Eye (tissue), 1 donor: ENCODE results near the gene ITSN1.

Source experiments
- DNase-seq: peaks from one replicate; pipeline ENCODE4 v3.0.0-alpha.2; 2015

Gene ITSN1

DNA sequence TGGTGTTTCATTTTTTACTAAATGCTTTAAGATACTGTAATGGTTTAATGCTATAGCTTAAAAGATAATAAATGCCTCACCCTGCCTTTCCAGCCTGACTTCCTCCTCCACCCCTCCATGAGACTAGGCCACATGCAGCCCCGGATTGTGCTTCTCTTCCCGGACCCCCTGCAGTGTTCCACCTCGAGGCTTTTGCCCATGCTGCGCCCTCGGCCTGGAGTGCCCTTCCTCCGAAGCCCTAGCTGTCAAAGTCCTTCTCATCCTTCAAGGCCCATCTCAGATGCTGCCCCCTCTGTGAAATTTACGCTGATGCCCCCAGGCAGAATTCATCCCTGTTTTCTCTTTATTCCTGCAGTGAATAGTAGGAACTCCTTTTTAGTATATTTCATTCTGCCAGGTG, 174.8 kb downstream of the ITSN1 start:
- DNase-seq: no peak

DNA sequence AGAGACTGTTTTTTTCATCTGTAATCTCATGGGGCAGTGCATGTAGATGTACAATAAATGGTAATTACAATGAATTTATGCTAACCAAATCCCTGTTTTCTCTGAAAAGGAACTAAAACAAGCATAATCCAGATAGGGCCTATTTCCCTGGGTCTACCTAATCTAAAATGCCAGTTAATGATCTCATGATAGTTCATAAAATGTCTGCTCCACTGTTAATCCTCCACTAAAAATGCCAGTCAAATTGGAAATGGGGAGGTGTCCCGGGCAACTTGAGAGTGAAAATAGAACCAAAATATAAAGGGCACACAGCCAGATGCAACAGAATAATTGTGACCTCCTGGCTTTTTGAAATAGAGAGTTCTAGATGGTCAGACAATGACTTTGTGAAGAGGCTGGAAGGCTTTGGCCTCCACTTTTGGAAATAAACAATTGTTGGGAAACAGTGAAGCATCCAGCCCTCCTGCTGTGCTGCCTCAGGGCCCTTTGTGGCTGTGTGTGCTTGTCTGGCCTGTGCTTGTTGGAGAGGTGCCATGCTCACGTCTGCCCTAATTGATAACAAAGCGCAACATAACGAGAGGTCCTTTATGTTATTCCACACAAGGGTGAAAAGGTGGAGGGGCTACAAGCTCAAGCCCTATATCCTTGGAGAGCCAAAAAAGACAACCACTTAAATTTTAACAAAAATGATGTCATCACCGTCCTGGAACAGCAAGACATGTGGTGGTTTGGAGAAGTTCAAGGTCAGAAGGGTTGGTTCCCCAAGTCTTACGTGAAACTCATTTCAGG, 175.6 kb downstream of the ITSN1 start:
- DNase-seq: no peak

DNA sequence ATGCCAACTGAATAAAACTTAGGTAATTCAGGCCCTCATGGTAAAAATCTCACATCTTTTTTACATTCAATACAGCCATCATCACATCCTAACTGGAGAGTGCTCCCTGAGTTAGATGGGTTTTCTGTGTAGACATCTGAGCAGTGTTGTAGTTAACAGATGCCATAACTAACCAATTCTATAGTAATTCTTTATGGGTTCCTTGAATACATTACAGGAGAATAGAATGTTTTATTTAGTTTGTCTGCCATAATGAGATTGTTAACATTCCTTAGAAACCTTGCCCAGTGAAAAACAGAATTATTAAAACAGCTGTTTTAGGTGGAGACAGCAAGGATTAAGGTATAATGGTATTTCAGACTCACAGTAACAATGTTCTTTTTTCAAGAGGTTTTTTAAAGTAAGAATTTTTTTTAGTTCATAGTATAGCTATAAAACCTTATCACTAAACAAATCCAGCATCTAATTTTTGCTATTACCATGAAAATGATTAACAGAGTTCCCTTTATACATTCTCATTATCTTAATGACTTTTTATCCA, 178.0 kb downstream of the ITSN1 start:
- DNase-seq: no peak

DNA sequence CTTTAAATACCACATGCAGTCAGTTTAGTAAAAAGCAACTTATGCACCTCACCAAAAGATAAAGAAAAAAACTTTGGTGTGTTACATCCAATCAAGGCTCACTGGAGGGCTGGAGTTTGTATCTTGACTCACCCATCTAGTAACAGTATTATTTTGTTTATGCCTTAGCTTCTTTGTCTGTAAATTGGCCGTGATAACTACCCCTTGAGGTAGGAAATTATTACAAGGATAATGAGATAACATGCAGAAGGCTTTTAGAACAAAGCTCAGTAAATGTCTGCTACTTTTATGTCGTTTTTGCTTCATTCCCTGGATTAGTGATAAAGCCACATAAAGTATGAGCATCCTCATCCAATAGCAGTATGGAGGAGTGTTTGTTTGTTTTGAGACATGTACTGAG, 178.5 kb downstream of the ITSN1 start:
- no peak for DNase-seq

DNA sequence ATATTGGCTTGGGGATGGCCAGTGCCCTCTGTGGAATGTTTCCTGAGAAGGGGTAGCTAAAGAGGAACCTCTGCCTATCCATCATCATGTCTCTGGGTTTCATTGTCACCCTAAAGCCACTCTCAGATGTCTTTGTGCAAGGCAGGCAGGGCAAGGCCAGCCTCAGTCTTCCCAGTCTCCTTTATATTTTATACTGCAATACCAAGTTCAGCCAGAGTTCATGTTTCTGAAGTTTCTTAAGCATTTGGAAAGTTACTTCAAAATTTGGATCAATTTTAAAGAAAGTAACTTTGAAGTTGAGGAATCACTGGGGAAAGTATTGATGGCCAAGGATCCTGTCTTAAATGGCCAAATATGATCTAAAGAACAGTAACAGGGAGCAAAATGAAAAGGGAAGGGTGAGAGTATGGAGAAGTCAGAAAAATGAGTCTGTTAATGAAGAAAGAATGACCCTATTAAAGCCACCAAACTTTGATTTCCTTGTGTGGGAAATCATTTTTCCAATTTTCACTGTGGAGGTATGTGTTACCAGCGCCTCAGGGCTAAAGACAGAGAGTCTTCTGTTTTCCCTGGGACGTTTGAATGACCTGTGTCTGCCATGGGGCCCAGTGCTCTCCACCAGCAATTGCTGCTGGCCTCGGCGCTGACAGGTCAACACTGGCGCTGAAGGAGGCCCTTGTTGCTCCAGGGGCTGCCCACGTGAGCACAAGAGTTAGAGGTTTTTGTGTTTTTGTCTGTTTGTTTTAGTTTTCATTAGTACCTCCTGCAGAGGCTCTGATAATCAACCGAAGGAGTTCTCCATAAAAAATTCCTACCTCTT, 179.4 kb downstream of the ITSN1 start:
- no peak for DNase-seq

DNA sequence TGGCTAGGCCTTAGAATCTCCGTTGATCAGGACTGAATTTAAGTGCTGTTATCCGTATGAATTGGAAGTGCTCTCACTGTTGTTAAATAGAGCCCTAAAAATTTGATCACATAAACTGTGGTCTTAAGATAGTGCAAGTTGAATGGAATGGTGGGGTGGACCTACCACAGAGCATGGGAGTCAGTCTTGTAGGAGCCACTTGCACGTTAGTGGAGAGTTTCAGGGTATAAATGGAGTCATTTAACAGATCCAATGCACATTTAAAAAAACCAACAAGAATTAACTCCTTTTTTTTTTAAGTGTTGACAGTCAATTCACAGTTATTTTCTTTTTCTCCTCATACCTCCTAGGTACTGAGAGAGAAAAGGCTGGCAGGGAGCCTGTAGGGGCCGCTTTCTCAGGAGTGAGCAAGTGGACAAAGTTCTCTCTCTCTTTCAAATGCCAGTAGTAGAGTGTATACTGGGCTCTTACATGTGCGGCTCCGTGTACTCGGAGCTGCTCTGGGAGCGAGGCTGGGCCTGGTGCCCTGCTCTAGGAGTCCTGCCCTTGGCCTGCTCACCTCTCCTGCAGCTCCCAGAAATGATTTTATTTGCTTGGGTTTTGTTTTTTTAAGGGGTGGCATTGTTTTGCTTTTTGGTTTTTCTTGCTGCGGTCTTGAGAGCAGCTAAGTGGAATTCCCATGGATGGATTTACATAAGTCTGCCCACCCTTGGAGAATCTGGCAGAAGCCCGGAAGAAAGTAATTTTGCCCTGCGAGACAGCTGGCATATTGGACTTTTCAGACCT, 182.0 kb downstream of the ITSN1 start:
- no peak for DNase-seq

DNA sequence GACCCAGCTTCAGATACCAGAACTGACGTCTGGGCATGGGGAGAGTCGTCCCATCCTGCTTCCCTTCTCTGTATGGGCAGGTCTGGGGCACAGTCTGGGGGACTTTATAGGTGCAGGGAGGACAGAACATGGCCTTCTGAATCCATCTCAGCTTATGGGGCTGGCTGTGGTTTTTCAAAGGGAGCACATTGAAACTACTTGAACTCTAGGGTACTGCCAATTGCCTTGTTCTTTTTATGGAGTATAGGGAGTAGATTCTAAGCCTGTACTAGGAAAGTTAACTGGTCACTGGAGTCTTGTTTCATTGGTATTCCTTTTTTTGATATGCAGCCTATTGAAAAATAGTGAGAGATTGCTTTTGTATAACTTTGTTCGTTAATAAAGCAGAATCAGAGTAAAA, 183.1 kb downstream of the ITSN1 start:
- no peak for DNase-seq

DNA sequence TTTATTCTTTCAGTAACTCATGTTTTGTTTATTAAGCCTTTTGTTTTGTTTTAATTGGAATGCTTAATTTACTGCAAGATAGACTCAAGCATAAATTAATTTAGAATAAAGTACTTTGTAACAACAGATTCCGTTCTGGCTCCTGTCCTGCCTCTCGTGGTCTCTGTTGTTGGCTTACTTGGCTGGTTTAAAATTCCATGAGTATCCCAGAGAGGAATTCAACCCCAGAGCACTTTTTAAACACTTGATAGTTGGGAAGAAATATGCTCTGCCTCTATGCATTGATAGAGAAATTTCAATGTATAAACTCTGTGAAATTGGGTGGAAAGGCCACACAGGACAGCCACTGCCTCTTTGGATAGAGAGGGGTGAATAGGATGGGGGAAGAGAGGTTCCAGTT, 183.6 kb downstream of the ITSN1 start:
- DNase-seq: no peak

DNA sequence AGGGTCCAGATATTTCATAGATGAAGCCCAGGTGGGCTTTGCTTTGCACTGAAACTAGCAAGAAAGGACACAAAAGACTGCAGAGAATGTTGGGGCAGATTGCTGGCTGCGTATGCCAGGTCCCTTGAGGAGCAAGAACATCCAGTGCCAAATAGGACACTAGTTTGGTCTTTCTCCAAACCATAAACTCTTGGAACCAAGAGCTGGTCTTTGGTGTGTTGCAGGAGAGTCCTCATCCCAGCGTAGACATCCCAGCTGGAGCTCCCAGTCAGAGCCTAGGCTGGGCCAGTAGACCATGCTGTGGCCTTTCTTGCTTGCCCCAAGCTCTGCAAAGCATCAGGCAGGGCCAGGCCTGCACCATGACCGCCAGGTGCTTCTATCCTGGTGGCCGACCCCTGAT, 185.8 kb downstream of the ITSN1 start:
- DNase-seq: no peak

DNA sequence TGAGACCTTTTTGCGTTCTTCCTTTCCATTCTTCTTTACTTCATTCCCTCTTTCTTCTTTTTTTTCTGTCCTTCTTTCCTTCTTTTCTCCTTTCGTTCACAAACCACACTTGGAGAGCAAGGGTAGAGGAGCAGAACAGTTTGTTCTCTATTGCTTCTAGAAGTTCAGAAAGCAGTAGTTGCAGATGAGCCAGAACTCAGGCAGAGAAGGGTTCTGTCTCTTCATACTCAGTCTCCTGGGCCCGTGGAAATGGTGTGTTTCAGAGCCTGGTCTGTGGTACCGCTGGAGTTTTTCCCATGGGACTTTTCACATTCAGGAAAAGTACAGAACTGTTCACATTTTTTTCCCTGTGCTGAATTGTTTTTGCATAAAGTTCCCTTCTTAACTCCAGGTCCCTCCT, 186.3 kb downstream of the ITSN1 start:
- DNase-seq: no peak

DNA sequence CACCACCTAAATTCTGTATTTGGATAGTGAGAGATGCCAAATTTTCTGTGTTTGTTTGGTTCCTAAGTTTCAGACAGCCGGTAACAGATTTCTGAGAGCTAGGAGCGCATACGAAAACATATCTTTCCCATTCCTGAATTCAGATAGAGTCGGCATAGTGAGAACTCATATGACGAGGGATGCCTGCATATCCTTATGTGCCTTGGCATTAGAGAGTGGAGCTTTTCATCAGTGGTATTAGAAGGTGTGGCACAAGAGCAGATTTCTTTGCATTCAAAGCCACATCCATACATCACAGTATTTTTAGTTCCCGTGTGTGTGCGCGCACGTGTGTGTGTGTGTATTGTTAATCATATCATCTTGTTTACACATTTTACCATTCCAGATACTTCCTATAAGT, 187.5 kb downstream of the ITSN1 start:
- no peak for DNase-seq

DNA sequence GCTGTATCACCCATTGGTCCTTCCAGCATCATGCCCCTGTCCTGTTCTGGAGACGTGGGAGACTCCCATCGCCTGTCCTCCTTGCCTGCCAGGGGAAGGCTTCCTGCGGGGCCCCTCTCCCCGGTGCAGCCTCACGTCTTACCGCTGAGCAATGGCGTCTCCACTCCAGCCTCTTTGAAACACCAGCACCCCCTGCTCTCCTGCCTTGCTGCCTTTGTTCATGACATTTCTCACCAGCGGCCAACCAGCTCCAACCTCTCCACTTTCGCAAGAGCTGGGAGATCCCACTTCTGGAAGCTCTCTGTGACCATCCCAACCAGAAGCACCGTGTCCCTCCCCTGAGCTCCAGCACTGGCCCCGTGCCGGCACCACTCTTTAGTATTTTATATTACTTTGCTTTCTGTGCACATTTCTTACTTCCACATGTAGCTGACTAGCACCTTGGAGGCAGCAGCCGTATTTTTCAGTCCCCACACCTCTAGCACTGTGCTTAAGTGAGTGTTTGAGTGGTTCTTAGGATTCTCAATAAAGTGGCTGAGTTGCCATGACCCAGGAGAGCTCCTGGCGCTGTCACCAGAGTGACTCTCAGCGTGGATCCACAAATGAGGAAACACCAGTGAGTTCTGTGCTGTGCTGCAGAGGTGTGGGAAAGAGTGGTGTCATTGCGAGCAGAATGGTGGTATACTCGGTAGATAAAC, 189.8 kb downstream of the ITSN1 start:
- no peak for DNase-seq

DNA sequence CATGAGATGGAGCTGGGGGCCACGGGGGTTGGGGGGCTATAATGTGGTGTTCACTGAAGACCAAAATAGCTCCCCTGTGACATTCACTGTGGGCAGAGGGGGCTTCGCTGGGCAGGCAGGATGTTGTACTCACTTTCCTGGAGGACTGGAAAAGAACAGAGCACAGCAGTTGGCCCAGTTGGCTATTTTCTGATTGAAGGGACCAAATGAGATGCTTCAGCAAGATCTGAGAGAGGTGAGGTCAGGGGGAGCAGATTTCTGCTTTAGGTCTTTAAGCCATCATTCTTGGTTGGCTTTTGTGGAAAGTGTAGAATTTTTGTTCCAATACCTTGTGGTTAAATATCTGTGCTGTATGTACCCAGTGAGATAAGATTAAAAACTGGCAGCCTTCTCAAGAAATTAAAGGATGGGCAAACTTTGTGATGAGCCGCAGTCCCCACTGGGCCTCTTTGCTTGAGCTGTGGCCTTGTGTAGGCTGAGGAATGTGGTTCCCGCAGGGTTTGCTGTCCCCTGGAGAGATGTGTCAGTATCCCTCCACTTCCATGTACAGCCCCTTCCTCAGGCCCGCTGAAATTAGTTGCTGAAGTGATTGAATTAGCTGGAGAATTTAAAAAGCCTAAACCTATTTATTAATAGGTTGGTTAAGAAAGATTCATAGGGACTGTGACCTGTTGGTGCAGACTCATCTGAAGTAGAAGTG, 192.7 kb downstream of the ITSN1 start:
- DNase-seq: peak; percentile 43

DNA sequence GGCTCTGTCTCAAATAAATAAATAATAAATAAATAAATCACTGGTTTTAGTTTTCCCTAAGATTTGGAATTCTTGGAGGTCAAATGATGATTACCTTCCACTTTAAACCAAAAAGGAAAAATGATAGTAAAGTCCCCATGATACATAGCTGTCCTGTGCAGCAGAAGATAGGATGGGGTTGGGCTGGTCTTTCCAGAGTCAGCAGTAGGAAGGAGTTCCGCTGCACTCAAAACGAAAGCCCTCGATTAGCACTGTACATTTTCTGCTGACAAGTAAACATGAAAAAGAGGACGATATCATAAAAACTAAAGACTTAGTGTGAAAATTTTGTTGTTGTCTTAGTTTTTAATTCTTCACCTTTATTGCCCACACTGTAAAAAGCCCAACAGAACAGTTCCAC, 193.6 kb downstream of the ITSN1 start:
- DNase-seq: no peak

DNA sequence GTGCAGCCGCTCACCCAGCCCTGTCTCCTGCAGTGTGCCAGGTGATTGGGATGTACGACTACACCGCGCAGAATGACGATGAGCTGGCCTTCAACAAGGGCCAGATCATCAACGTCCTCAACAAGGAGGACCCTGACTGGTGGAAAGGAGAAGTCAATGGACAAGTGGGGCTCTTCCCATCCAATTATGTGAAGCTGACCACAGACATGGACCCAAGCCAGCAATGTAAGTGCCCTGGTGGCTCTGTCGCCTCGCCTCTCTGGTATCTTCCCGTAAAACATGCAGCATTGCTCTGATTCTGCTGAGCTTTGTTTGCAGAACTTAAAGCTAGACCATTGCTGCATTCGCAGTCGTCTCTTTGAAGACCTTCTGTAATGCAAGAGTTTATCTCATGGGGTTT, 194.1 kb downstream of the ITSN1 start:
- no peak for DNase-seq

DNA sequence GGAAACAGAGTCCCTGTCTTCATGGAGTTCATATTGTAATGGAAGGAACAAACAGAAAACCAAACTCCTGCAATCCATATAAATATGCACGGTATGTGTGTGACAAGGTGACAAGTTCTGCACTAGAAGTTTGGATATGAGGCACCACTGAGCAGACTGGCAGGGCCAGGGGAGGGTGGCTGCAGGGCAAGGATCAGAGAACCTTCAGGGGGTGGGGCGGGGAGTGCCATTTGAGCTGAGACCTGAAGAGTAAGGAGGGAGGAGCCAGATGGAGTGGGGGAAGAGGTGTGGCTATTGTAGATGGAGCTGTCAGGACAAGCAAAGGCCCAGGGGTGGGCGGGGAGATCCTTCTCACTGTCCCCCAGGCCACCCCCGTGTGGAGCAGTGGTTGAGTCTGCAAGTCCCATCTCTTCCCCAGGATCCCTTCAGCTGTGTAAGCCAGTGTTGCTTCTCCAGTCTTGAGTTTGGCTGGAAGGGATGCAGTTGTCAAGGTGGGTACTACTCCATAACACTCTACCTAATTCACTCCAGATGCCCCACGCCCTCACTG, 196.9 kb downstream of the ITSN1 start:
- no peak for DNase-seq

DNA sequence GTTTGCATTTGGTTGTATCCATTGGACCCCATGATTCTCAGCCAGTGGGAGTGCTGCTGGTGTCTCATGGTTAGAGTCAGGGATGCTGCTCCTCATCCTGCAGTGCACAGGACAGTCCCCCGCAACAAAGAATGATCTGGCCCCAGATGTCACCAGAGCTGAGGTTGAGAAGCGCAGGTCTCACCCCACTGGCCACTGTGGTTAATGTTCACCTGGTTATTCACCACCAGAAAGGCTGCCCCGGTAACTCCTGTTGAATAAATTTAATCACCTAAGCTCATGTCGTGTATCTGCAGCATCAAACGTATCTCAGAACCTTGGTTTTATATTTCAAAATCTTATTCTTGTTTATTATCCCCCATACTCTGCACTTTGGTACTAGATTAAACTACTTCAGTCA, 197.5 kb downstream of the ITSN1 start:
- DNase-seq: no peak

DNA sequence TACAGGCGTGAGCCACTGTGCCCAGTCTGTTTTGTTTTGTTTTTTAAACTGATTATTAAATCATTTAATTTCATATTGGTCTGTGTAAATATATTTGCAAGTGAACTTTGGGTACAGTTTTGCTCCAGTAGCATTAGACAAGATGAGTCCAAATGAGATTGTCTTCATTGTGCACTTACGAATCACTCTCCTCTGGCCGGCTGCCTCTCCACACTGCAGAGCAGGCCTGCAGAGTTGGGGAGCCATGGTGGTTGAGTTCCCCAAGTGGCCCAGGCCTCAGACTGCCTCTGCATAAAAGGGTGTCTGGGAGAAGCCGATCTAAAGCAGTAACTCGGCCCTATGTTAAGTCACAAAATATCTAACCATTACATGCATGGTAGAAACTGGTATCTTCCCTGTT, 198.5 kb downstream of the ITSN1 start:
- DNase-seq: no peak

DNA sequence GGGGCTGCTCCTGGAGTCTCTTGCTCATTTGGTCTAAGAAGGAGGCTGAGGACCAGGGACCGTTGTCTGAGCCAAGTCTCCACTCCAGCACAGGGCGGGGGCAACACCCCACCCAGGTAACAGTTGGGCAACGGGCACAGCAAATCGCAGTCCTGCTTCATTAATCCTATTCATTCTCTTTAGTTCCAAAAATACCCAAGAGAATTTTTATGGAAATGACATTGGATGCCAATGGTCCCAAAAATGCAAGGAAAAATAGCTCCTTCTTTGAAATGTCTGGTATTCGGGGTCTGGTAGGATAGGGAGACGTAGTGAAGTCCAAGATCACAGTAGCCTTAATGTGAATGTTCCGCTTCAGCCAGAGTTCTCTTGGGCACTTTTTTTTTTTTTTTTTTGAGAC, 199.3 kb downstream of the ITSN1 start:
- no peak for DNase-seq

DNA sequence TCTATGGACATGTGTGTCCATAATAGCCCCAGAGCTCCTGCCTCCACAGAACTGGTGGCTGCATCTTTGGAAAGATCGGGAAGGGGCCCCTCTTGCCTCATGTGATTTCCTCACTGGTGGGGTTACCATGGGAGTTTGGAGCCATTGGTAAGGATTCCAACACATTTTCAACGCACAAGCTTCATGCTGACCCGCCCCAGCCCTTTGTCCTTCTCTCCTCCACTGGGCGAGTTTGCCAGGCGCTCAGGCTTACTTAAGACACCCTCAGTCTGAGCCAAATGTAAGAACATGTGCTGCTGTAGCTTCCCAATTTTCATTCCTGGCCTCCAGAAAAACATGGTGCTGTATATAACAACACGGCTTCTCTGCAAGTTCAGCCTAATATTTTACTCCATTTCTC, 200.9 kb downstream of the ITSN1 start:
- DNase-seq: no peak

DNA sequence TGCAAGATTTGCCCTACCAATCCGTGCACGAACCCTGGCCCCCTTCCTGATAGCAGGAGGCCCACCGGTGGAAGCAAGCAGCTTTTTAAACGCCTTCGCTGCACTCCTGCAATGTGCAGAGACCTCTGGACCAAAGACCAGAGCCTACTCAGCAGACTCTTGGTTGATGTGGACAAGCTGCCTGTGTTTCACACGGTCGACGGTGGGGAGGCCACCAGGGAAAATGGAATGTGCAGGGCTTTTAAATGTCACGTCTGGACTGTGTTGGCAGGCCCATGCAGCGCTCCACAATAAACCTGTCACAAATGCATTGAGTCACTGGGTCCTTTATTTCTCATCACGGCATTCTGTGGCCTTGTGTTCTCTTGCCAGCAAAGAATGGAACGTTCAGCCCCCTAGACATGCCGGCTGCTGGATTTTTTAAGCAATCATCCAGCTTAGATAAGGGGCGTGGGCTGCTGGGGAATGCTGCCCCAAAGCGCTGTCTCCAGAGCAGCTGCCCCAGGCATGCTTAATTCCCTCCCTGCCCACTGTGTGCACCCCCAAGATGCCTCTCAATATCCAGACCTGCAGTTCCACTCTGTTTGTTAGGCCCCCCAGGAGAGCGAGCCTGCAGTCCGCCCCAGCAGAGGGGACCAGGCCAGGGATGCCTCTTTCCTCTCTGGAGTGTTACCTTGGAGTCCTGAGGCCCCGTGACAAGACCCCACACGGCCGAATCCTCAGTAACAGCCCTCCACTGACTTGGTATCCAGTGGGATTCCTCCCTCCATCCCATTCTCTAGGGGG, 202.0 kb downstream of the ITSN1 start:
- DNase-seq: peak; percentile 74
